H1 (cell line): ENCODE results near the gene COCH. TPM values are rescaled to one million over a fixed set of nuclear protein-coding genes. Genes with fewer than 3 reads are reported as not detected.

Experiments
- CTCF ChIA-PET: fragments of 300-600 bp; sonication (Branson Sonifier 250); formaldehyde crosslinking; loops from one replicate; lab custom pipeline; 2021; ENCODE audit not compliant: partially characterized antibody; lab: Charles Lee
- POLR2A ChIA-PET: fragments of 300-600 bp; sonication (Branson Sonifier 250); formaldehyde crosslinking; loops from one replicate; lab custom pipeline; 2021; ENCODE audit warnings: inconsistent platforms; ENCODE audit not compliant: partially characterized antibody; lab: Charles Lee
- DNase-seq, 2 experiments: peaks; one replicate each; pipeline versions ENCODE4 v3.0.0 to v3.0.0-alpha.2; 2010 to 2022; ENCODE audit warnings: low spot score in 2 of 2, low read depth in 1 of 2, mixed read lengths in 1 of 2
- FAIRE-seq: peaks from 2 replicates; lab custom pipeline; 2011; peaks lifted over from hg19 to GRCh38; lab: Jason Lieb, UNC
- H2AFZ ChIP-seq: 2 replicates; pipeline ENCODE4 v1.8.1; 2012; ENCODE audit warnings: low read length, inconsistent platforms
- H2AK5ac ChIP-seq: 2 replicates; pipeline ENCODE4 v1.6.1; 2013; ENCODE audit warnings: low read depth, low read length
- H2BK120ac ChIP-seq: replicated peaks from 2 replicates; pipeline ENCODE3; 2013; ENCODE audit warnings: low read depth, low read length, inconsistent platforms
- H2BK12ac ChIP-seq: 2 replicates; pipeline ENCODE4 v1.6.1; 2013; ENCODE audit warnings: low read depth, low read length
- H2BK15ac ChIP-seq: 2 replicates; pipeline ENCODE4 v1.6.1; 2013; ENCODE audit warnings: low read length
- H2BK20ac ChIP-seq: 2 replicates; pipeline ENCODE4 v1.6.1; 2013; ENCODE audit warnings: low read length
- H2BK5ac ChIP-seq: 2 replicates; pipeline ENCODE4 v1.6.1; 2013; ENCODE audit warnings: low read depth, low read length
- H3K14ac ChIP-seq: 2 replicates; pipeline ENCODE4 v1.6.1; 2013; ENCODE audit warnings: inconsistent platforms; ENCODE audit not compliant: insufficient read length
- H3K18ac ChIP-seq: 2 replicates; pipeline ENCODE4 v1.6.1; 2013; ENCODE audit warnings: low read length; ENCODE audit errors: extremely low read depth
- H3K23ac ChIP-seq: 2 replicates; pipeline ENCODE4 v1.6.1; 2013; ENCODE audit warnings: inconsistent platforms; ENCODE audit not compliant: insufficient read length
- H3K23me2 ChIP-seq: 2 replicates; pipeline ENCODE4 v1.6.1; 2013; ENCODE audit warnings: low read depth, low read length
- H3K27ac ChIP-seq: 2 replicates; pipeline ENCODE4 v1.6.1; 2011; ENCODE audit warnings: low read depth, low read length, inconsistent platforms
- H3K27me3 ChIP-seq, 4 experiments: replicated peaks in 1 of 4; 1 replicate in 1 of 4; 2 replicates in 3 of 4; pipeline versions ENCODE4 v1.6.1 to v1.8.1; 2011 to 2013; ENCODE audit warnings: low read length in 3 of 4, mild to moderate bottlenecking in 3 of 4, inconsistent platforms in 2 of 4, mixed read lengths in 2 of 4, moderate library complexity in 1 of 4; ENCODE audit not compliant: control insufficient read depth in 3 of 4, insufficient read depth in 3 of 4; ENCODE audit errors: extremely low read depth in 1 of 4
- H3K36me3 ChIP-seq, 4 experiments: 2 replicates each; pipeline versions ENCODE4 v1.6.1 to v1.8.1; 2011 to 2013; ENCODE audit warnings: mild to moderate bottlenecking in 4 of 4, low read length in 3 of 4, moderate library complexity in 2 of 4, control low read depth in 1 of 4, inconsistent platforms in 1 of 4; ENCODE audit not compliant: insufficient read depth in 4 of 4, control insufficient read depth in 2 of 4
- H3K4ac ChIP-seq: replicated peaks from 2 replicates; pipeline ENCODE3; 2013; ENCODE audit warnings: low read length, low read depth, mixed read lengths, inconsistent platforms; ENCODE audit not compliant: insufficient read length
- H3K4me1 ChIP-seq, 4 experiments: replicated peaks in 1 of 4; 1 replicate in 1 of 4; 2 replicates in 3 of 4; pipeline versions ENCODE4 v1.6.1 to v1.8.1; 2011 to 2013; ENCODE audit warnings: low read length in 3 of 4, inconsistent platforms in 2 of 4, mixed read lengths in 1 of 4; ENCODE audit not compliant: insufficient read depth in 4 of 4, control insufficient read depth in 3 of 4
- H3K4me2 ChIP-seq, 2 experiments: 2 replicates each; pipeline versions ENCODE4 v1.6.1 to v1.8.1; 2011 to 2013; ENCODE audit warnings: low read depth in 2 of 2, low read length in 2 of 2, control low read depth in 1 of 2, inconsistent platforms in 1 of 2, mild to moderate bottlenecking in 1 of 2; ENCODE audit not compliant: insufficient read depth in 1 of 2
- H3K4me3 ChIP-seq, 4 experiments: fragments of 200-600, 300-600 bp in 1 of 4; sonication (generic), shearing (Covaris generic), sonication (Bioruptor Twin) in 1 of 4; 2 replicates each; pipeline versions ENCODE4 v1.5.1 to v1.8.1; 2011 to 2016; ENCODE audit warnings: low read length in 4 of 4, low read depth in 3 of 4, control low read depth in 2 of 4, inconsistent platforms in 2 of 4, mild to moderate bottlenecking in 2 of 4, mixed read lengths in 1 of 4, moderate library complexity in 1 of 4; ENCODE audit not compliant: insufficient read depth in 2 of 4; ENCODE audit errors: extremely low read depth in 1 of 4
- H3K56ac ChIP-seq: replicated peaks from 2 replicates; pipeline ENCODE3; 2013; ENCODE audit warnings: low read depth, mild to moderate bottlenecking, mixed read lengths, low read length, inconsistent platforms; ENCODE audit not compliant: insufficient read length
- H3K79me1 ChIP-seq: 2 replicates; pipeline ENCODE4 v1.6.1; 2013; ENCODE audit warnings: low read depth, low read length, control low read depth
- H3K79me2 ChIP-seq, 2 experiments: 2 replicates each; pipeline versions ENCODE4 v1.6.1 to v1.8.1; 2012 to 2013; ENCODE audit warnings: low read length in 2 of 2, mild to moderate bottlenecking in 2 of 2, inconsistent platforms in 1 of 2; ENCODE audit not compliant: insufficient read depth in 2 of 2, control insufficient read depth in 1 of 2
- H3K9ac ChIP-seq, 4 experiments: replicated peaks in 1 of 4; 1 replicate in 1 of 4; 2 replicates in 3 of 4; pipeline versions ENCODE4 v1.6.1 to v1.8.1; 2011 to 2013; ENCODE audit warnings: low read depth in 3 of 4, low read length in 3 of 4, control low read depth in 2 of 4, mild to moderate bottlenecking in 2 of 4, moderate library complexity in 2 of 4, inconsistent platforms in 1 of 4; ENCODE audit errors: extremely low read depth in 1 of 4
- H3K9me3 ChIP-seq, 2 experiments: 2 replicates each; pipeline versions ENCODE4 v1.6.1 to v1.8.1; 2012 to 2013; ENCODE audit warnings: mild to moderate bottlenecking in 2 of 2, moderate library complexity in 2 of 2, control low read depth in 1 of 2, inconsistent platforms in 1 of 2, low read depth in 1 of 2, low read length in 1 of 2, mixed read lengths in 1 of 2; ENCODE audit not compliant: insufficient read depth in 2 of 2
- H4K20me1 ChIP-seq, 2 experiments: replicated peaks in 1 of 2; 2 replicates each; pipeline versions ENCODE3 to v1.8.1; 2011 to 2013; ENCODE audit warnings: inconsistent platforms in 2 of 2, low read length in 2 of 2, mild to moderate bottlenecking in 1 of 2; ENCODE audit not compliant: insufficient read depth in 2 of 2, control insufficient read depth in 1 of 2
- H4K5ac ChIP-seq: 2 replicates; pipeline ENCODE4 v1.6.1; 2013; ENCODE audit warnings: low read length, low read depth, mixed read lengths, inconsistent platforms; ENCODE audit not compliant: insufficient read length
- H4K8ac ChIP-seq: 2 replicates; pipeline ENCODE4 v1.8.0; 2013; ENCODE audit warnings: mild to moderate bottlenecking, moderate library complexity, low read length, inconsistent platforms; ENCODE audit not compliant: insufficient read depth; ENCODE audit errors: extremely low read depth
- H4K91ac ChIP-seq: replicated peaks from 2 replicates; pipeline ENCODE3; 2013; ENCODE audit warnings: low read length, mixed read lengths, inconsistent platforms; ENCODE audit not compliant: insufficient read length
- BACH1 ChIP-seq: IDR thresholded peaks from 2 replicates; pipeline ENCODE4 v1.6.1; 2012; ENCODE audit warnings: low read length, improper control_type of control experiment
- CBX5 ChIP-seq: fragments of 300-800, 300-1000 bp; sonication (generic); IDR thresholded peaks from 2 replicates; pipeline ENCODE4 v1.7.1; 2016; ENCODE audit warnings: antibody characterized with exemption, low read length, low read depth
- CHD1 ChIP-seq: IDR thresholded peaks from 2 replicates; pipeline ENCODE4 v1.6.1; 2012; ENCODE audit warnings: low read depth, low read length, improper control_type of control experiment
- EGR1 ChIP-seq: IDR thresholded peaks from 2 replicates; pipeline ENCODE4 v1.6.1; 2011; ENCODE audit warnings: low read depth, low read length, borderline replicate concordance
- FOSL1 ChIP-seq: IDR thresholded peaks from 2 replicates; pipeline ENCODE4 v1.6.1; 2011; ENCODE audit warnings: mild to moderate bottlenecking, low read depth, low read length, moderate library complexity; ENCODE audit not compliant: insufficient read depth
- NANOG ChIP-seq: IDR thresholded peaks from 2 replicates; pipeline ENCODE4 v1.6.1; 2011; ENCODE audit warnings: low read length, low read depth, mild to moderate bottlenecking, inconsistent platforms; ENCODE audit not compliant: insufficient read depth, poor library complexity, severe bottlenecking
- POLR2A ChIP-seq, 2 experiments: IDR thresholded peaks; 1 replicate in 1 of 2; 2 replicates in 1 of 2; pipeline ENCODE4 v1.6.1; 2011; ENCODE audit warnings: low read depth in 2 of 2, low read length in 2 of 2, mild to moderate bottlenecking in 2 of 2; ENCODE audit errors: control extremely low read depth in 1 of 2
- POLR2AphosphoS5 ChIP-seq: IDR thresholded peaks from 2 replicates; pipeline ENCODE4 v1.6.1; 2011; ENCODE audit warnings: low read depth, low read length
- POU5F1 ChIP-seq: IDR thresholded peaks from 2 replicates; pipeline ENCODE4 v1.6.1; 2011; ENCODE audit warnings: low read depth, mild to moderate bottlenecking, low read length, moderate library complexity
- RFX5 ChIP-seq: IDR thresholded peaks from 2 replicates; pipeline ENCODE4 v1.6.1; 2011; ENCODE audit warnings: low read depth, low read length, improper control_type of control experiment, borderline replicate concordance
- SIRT6 ChIP-seq: IDR thresholded peaks from one replicate; pipeline ENCODE4 v1.7.1; 2012; ENCODE audit warnings: low read length, inconsistent platforms
- SUZ12 ChIP-seq: fragments of 200-600 bp; sonication (generic); IDR thresholded peaks from 2 replicates; pipeline ENCODE4 v1.6.1; 2012; ENCODE audit warnings: mild to moderate bottlenecking, inconsistent platforms, low read length, moderate library complexity, mixed read lengths
- TAF7 ChIP-seq: optimal IDR thresholded peaks from 2 replicates; pipeline ENCODE3; 2011; ENCODE audit warnings: low read depth, mild to moderate bottlenecking, inconsistent platforms, low read length, moderate library complexity, borderline replicate concordance
- TCF12 ChIP-seq: IDR thresholded peaks from 2 replicates; pipeline ENCODE4 v1.6.1; 2011; ENCODE audit warnings: low read depth, mild to moderate bottlenecking, low read length
- WGBS, 2 experiments: shearing (Covaris generic) in 1 of 2; methylation state at CpG; one replicate each; pipeline versions ENCODE4 v1.1.6 to v1.1.7; 2013 to 2015; ENCODE audit warnings: low lambda C conversion rate in 2 of 2, mixed read lengths in 2 of 2, inconsistent platforms in 1 of 2, low coverage in 1 of 2, missing lambda C conversion rate in 1 of 2; ENCODE audit not compliant: insufficient replicate concordance in 2 of 2, insufficient coverage in 1 of 2, insufficient read length in 1 of 2; ENCODE audit errors: extremely low coverage in 1 of 2, missing lambda C conversion rate in 1 of 2; 5-methylcytosine and 5-hydroxymethylcytosine counted together
- polyA plus RNA-seq, 7 experiments: library from polyadenylated mRNA; depleted of rRNA in 3 of 7; stranded (reverse) in 5 of 7; unstranded in 2 of 7; fragments of >200 nt in 5 of 7; fragments of 200-250 nt in 2 of 7; gene quantifications; 1 replicate in 5 of 7; 2 replicates in 1 of 7; 4 replicates in 1 of 7; pipeline versions ENCODE4 v1.2.1 to v1.2.3, GENCODE V29; 2011 to 2013; ENCODE audit warnings: missing spikeins in 2 of 7, mixed read lengths in 2 of 7
- total RNA-seq: library from RNA; stranded (reverse); fragmentation: NEBNext Ultra II Directional; extraction: Animal tissue kit (Norgen Biotek cat#: 25700); gene quantifications from 2 replicates; pipeline ENCODE4 v1.2.1, GENCODE V29; 2021
- TF ChIP-seq, protein P1 (sequence below): IDR thresholded peaks from 2 replicates; pipeline ENCODE4 v1.6.1; 2012; ENCODE audit warnings: low read length, inconsistent platforms

The COCH gene
- total and polyA plus RNA-seq, 2 of the 8 experiments (the other 6 are each of a cell fraction or from before 2014, with no cell fraction given): 12.9 to 30.8 TPM

DNA sequence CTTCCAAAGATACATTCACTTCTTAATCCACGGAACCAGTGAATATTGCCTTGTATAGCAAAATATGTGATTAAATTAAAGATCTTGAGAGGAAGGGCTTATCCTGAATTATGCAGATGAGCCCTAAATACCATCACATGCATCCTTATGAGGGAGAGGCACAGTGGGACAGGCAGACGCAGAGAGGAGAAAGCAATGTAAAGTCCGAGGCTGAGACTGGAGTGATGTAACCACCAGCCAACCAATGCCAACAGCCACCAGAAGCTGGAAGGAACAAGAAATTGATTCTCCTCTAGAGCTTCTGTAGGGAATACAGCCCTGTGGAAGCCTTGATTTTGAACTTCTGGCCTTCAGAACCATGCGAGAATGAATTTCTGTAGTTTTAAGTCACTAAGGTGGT lies 44.5 kb upstream of the COCH start:
- Histone ChIP-seq H3K4ac (no peak overlapping the region), H3K14ac (no peak overlapping the region), H2AK5ac (no peak overlapping the region), H3K9me3 (peaks cover 9 to 15% of the 10 kb centered on the region in 2 experiments), H3K4me1 (no peaks in the 10 kb centered on the region), H3K9ac (no peak overlapping the region), H2AFZ (no peak overlapping the region), H3K23ac (no peak overlapping the region), H3K18ac (no peak overlapping the region), H3K4me3 (no peak overlapping the region), H3K79me2 (no peaks in the 10 kb centered on the region), H2BK20ac (no peak overlapping the region), H4K5ac (no peak overlapping the region), H3K4me2 (no peak overlapping the region), H4K91ac (no peak overlapping the region), H4K8ac (no peak overlapping the region), H2BK120ac (no peak overlapping the region), H3K27me3 (no peaks in the 10 kb centered on the region), H3K27ac (no peak overlapping the region), H2BK5ac (no peak overlapping the region), H2BK12ac (no peak overlapping the region), H3K36me3 (no peaks in the 10 kb centered on the region), H3K56ac (no peak overlapping the region), H3K23me2 (no peaks in the 10 kb centered on the region), H2BK15ac (no peak overlapping the region), H3K79me1 (no peaks in the 10 kb centered on the region), H4K20me1 (no peaks in the 10 kb centered on the region)
- ChIA-PET CTCF (no interaction called here), POLR2A (no interaction called here)
- FAIRE-seq (no peak), DNase-seq (no peak)
- 76% methylated on average over 4 of the region's 4 CpGs; no CpG with 5 or more reads in 1 of the 2 experiments for WGBS, 2 experiments
- TF ChIP-seq CHD1: no peak
- TF ChIP-seq POLR2AphosphoS5: no peak
- TF ChIP-seq EGR1: no peak
- TF ChIP-seq, protein P1, sequence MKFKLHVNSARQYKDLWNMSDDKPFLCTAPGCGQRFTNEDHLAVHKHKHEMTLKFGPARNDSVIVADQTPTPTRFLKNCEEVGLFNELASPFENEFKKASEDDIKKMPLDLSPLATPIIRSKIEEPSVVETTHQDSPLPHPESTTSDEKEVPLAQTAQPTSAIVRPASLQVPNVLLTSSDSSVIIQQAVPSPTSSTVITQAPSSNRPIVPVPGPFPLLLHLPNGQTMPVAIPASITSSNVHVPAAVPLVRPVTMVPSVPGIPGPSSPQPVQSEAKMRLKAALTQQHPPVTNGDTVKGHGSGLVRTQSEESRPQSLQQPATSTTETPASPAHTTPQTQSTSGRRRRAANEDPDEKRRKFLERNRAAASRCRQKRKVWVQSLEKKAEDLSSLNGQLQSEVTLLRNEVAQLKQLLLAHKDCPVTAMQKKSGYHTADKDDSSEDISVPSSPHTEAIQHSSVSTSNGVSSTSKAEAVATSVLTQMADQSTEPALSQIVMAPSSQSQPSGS: no peak
- no peak for TF ChIP-seq TAF7
- no peak for TF ChIP-seq RFX5
- TF ChIP-seq POU5F1: no peak
- TF ChIP-seq FOSL1: no peak
- TF ChIP-seq TCF12: no peak
- TF ChIP-seq CBX5: no peak
- TF ChIP-seq BACH1: no peak
- TF ChIP-seq NANOG: no peak
- no peak for TF ChIP-seq POLR2A (IDR thresholded peaks at IDR 0.05; ENCODE audit: control extremely low read depth in 1 of 2, low read depth in 2 of 2, low read length in 2 of 2)
- TF ChIP-seq SUZ12: no peak
- no peak for TF ChIP-seq SIRT6
